Measurements from ENCODE around the gene LMNTD2. TPM values are rescaled to one million over a fixed set of nuclear protein-coding genes. Genes with fewer than 3 reads are reported as not detected.

LMNTD2 gene
- total and polyA plus RNA-seq, 3 experiments from 2014 or later = 1.1 to 2.4 (median 1.2) TPM

DNA sequence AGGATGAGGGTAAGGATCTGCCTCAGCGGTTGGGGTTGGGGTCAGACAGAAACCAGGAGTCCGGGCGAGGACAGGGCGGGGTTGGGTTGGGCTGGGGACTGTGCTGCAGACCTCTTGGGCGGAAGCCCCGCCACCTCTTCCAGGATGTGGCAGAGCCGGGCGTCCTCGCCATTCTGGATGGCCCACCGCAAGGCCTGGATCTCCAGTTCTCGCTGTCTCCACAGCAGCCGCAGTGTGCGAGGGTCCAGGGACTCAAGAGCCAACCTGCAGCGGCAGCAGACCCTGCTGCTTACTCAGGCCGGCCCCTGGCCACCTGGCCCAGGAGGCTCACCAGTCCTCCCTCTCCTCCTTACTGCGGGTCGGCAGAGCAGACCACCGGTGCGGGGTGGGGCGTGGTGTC lies 2.0 kb downstream of the LMNTD2 start:
- H3K27me3 Mint-ChIP-seq = peaks cover 0 to 3% of the 10 kb centered on the region in 2 donors
- H3K9me3 Mint-ChIP-seq = no peaks in the 10 kb centered on the region
- peaks cover 10 to 27% (median 10%) of the 10 kb centered on the region in 3 donors for H3K4me1 Mint-ChIP-seq
- peaks cover 29% of the 10 kb centered on the region for H3K4me1 ChIP-seq (ENCODE audit: insufficient read depth, low read length)
- ChIA-PET POLR2A (no interaction called here), CTCF (no interaction called here)
- peak overlapping the region in 1 of 8 donors; percentile 90 for H3K27ac Mint-ChIP-seq
- peak overlapping the region in 2 of 7 donors; percentile 43 to 75 for H3K4me3 Mint-ChIP-seq
- H3K36me3 ChIP-seq (ENCODE audit: insufficient read depth, low read length) = no peaks in the 10 kb centered on the region
- no peak overlapping the region for H3K4me3 ChIP-seq (ENCODE audit: low read length)
- H3K36me3 Mint-ChIP-seq = peaks cover 0 to 4% (median 0%) of the 10 kb centered on the region in 3 donors
- no peaks in the 10 kb centered on the region for H3K9me3 ChIP-seq (ENCODE audit: low read length)
- DNase-seq = no peak
- H3K27me3 ChIP-seq (ENCODE audit: insufficient read depth, low read length, poor library complexity, severe bottlenecking) = no peaks in the 10 kb centered on the region
- H3K27ac ChIP-seq (ENCODE audit: low read depth, low read length) = no peak overlapping the region

DNA sequence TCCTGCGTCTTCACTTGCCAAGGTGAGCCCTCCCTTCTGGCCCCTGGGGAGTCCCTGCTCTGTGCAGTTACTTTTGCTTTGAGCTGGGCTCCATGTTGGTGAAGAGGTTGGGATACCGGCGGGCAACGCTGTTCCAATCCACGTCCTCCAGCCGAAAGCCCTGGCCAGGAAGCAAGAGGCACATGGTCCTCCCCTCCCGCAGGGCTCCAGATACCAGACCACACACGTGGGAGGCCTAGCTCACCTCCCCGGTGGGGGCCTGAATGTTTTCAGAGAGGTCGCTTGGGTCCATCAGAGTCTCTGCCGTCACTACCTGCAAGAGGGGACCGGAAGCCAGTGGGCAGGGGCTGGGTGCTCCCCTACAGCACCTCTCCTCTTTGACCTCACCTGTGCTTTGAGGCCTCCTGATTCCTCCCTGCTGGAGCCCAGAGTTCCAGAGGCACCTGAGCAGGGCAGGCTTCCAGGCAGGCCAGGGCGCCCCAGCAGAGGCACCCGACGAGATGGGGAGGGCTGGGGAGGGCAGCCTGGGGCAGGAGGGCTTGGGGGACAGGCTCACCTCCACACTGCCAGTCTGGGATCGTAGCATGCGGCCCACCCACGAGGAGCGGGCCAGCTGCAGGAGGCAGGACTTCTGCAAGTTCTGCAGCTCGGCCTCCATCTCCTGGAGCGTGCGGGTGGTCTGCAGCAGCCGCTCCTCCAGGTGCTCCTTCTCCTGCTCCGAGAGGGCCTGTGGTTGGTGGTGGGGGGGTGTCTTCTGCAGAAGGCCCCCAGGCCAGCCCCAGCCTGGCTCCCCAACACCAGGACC lies 3.0 kb downstream of the LMNTD2 start:
- H3K9me3 Mint-ChIP-seq = no peaks in the 10 kb centered on the region

DNA sequence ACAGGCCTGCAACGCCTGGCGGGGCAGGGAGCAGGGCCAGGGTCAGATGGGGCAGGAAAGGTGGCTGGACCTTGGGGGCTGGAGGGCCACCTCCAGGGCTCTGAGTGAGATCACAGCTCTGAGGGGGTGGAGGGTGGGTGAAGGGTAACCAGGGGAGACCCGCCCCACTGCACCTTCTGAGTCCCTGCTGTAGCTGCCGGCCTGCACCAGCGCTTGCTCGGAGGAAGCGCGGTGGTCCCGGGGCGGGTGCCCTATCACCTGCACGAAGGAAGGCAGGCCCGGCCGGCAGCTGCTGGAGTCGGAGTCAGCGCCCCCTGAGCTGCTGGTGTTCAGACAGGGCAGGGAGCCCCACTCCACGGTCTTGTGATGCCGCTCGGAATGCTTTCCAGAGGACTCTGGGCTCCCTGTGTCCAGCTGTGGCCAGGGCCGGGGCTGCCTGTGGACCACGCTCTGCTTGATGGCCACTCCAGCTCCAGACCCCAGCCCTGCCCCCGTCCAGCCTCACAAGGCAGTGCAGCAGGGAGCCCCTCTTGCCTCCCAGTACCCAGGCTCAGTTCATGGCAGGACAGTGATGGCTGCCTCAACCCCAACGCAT lies 3.8 kb downstream of the LMNTD2 start:
- H3K27me3 ChIP-seq (ENCODE audit: insufficient read depth, low read length, poor library complexity, severe bottlenecking) = no peaks in the 10 kb centered on the region
- peaks cover 10 to 24% (median 10%) of the 10 kb centered on the region in 3 donors for H3K4me1 Mint-ChIP-seq
- H3K4me3 ChIP-seq (ENCODE audit: low read length) = no peak overlapping the region
- ChIA-PET CTCF (interaction anchor here (0.7 to 4.0 kb wide), 8 partner anchors 9 to 170 kb away, joined by 3 to 49 read pairs (median 4); partner anchors contain the start of gene PHRF1), POLR2A (interaction anchor here (0.7 to 1.0 kb wide), 3 partner anchors 12 to 59 kb away, joined by 3 to 5 read pairs (median 4); partner anchors contain the start of genes IRF7 and PHRF1)
- peaks cover 0 to 3% (median 0%) of the 10 kb centered on the region in 3 donors for H3K36me3 Mint-ChIP-seq
- no peaks in the 10 kb centered on the region for H3K9me3 Mint-ChIP-seq
- peak overlapping the region; percentile 23 to 77 (median 57) for H3K4me3 Mint-ChIP-seq
- H3K9me3 ChIP-seq (ENCODE audit: low read length) = no peaks in the 10 kb centered on the region
- no peak for DNase-seq
- peaks cover 0 to 3% of the 10 kb centered on the region in 2 donors for H3K27me3 Mint-ChIP-seq
- H3K36me3 ChIP-seq (ENCODE audit: insufficient read depth, low read length) = no peaks in the 10 kb centered on the region
- H3K4me1 ChIP-seq (ENCODE audit: insufficient read depth, low read length) = peaks cover 22% of the 10 kb centered on the region
- no peak overlapping the region for H3K27ac ChIP-seq (ENCODE audit: low read depth, low read length)
- H3K27ac Mint-ChIP-seq = peak overlapping the region in 4 of 8 donors; percentile 37 to 79 (median 56)

More for the DNA sequence above, 3.0 kb downstream of the LMNTD2 start:
- peak overlapping the region in 5 of 7 donors; percentile 19 to 77 (median 46) for H3K4me3 Mint-ChIP-seq
- H3K36me3 ChIP-seq (ENCODE audit: insufficient read depth, low read length) = no peaks in the 10 kb centered on the region
- H3K27me3 Mint-ChIP-seq = peaks cover 0 to 3% of the 10 kb centered on the region in 2 donors
- peak overlapping the region in 3 of 8 donors; percentile 37 to 60 (median 52) for H3K27ac Mint-ChIP-seq
- DNase-seq = peak in 1 of 5 donors; percentile 48
- H3K9me3 ChIP-seq (ENCODE audit: low read length) = no peaks in the 10 kb centered on the region
- CTCF ChIA-PET = interaction anchor here (1.2 to 4.0 kb wide), 4 partner anchors 8 to 169 kb away, joined by 3 to 49 read pairs (median 16); partner anchors contain the start of gene PHRF1
- H3K4me1 ChIP-seq (ENCODE audit: insufficient read depth, low read length) = peaks cover 29% of the 10 kb centered on the region
- no peak overlapping the region for H3K27ac ChIP-seq (ENCODE audit: low read depth, low read length)
- peaks cover 10 to 27% (median 10%) of the 10 kb centered on the region in 3 donors for H3K4me1 Mint-ChIP-seq
- H3K36me3 Mint-ChIP-seq = peaks cover 0 to 3% (median 0%) of the 10 kb centered on the region in 3 donors
- H3K4me3 ChIP-seq (ENCODE audit: low read length) = no peak overlapping the region
- POLR2A ChIA-PET = interaction anchor here (0.6 to 1.0 kb wide), 2 partner anchors 18 to 219 kb away, joined by 3 to 7 read pairs; partner anchors contain the start of gene PHRF1
- no peaks in the 10 kb centered on the region for H3K27me3 ChIP-seq (ENCODE audit: insufficient read depth, low read length, poor library complexity, severe bottlenecking)

DNA sequence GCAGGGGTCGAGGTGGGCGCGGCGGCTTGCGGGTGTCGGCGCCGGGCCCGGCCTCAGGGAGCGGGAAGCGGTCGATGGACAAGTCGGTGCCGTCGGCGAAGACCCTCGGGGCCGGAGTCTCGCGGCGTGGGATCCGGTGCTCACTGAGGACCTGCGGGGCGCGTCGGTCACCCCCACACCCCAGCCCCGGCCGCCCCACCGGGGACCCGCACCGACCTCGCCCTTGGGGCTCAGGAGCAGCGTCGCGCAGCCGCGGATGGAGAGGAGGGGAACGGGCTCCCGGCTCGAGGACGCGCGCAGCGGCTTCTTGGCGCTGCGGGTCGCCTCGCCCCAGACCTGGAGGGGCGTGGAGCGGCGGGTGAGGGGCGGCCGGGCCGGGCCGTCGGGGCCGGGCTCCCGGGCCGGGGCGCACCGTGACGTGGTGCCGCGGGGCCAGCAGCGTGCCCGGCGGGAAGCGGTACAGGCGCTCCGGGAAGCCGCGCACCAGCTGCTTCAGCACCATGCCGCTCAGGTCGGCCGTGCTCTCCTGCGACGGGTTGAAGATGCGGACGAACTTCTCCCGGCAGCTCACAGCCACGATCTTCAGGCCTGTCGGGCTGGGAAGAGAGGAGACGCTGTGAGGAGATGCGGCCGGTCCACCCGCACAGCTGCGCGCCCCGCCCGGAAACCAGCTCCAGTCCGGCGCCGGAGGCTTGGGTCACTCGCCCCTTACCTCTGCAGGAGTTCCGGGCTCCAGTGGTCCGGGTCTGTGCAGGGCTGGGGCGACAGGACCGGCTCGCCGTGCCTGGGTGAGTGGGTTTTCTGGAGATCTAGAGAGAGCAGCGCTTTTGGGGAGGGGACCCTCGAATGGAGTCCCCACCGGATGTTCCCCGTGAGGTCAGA lies 4.5 kb downstream of the LMNTD2 start:
- peaks cover 0 to 1% of the 10 kb centered on the region in 2 donors for H3K27me3 Mint-ChIP-seq
- Histone ChIP-seq H3K9me3 (ENCODE audit: low read length) (no peaks in the 10 kb centered on the region), H3K27me3 (ENCODE audit: insufficient read depth, low read length, poor library complexity, severe bottlenecking) (no peaks in the 10 kb centered on the region), H3K36me3 (ENCODE audit: insufficient read depth, low read length) (no peaks in the 10 kb centered on the region), H3K4me1 (ENCODE audit: insufficient read depth, low read length) (peaks cover 18% of the 10 kb centered on the region), H3K4me3 (ENCODE audit: low read length) (no peak overlapping the region), H3K27ac (ENCODE audit: low read depth, low read length) (no peak overlapping the region)
- ChIA-PET POLR2A (interaction anchor here (0.7 to 1.8 kb wide), 5 partner anchors 13 to 169 kb away, joined by 3 to 13 read pairs (median 4); partner anchors contain the start of genes IRF7 and PHRF1), CTCF (interaction anchor here (0.6 to 4.0 kb wide), 14 partner anchors 10 to 208 kb away, joined by 3 to 49 read pairs (median 4); partner anchors contain the start of genes DEAF1, HRAS, LRRC56 and PHRF1)
- H3K9me3 Mint-ChIP-seq = no peaks in the 10 kb centered on the region
- peaks cover 5 to 18% (median 6%) of the 10 kb centered on the region in 3 donors for H3K4me1 Mint-ChIP-seq
- H3K36me3 Mint-ChIP-seq = no peaks in the 10 kb centered on the region
- no peak overlapping the region for H3K27ac Mint-ChIP-seq
- DNase-seq = peak in 2 of 5 donors; percentile 23 to 53
- H3K4me3 Mint-ChIP-seq = peak overlapping the region in 6 of 7 donors; percentile 8 to 77 (median 58)

DNA sequence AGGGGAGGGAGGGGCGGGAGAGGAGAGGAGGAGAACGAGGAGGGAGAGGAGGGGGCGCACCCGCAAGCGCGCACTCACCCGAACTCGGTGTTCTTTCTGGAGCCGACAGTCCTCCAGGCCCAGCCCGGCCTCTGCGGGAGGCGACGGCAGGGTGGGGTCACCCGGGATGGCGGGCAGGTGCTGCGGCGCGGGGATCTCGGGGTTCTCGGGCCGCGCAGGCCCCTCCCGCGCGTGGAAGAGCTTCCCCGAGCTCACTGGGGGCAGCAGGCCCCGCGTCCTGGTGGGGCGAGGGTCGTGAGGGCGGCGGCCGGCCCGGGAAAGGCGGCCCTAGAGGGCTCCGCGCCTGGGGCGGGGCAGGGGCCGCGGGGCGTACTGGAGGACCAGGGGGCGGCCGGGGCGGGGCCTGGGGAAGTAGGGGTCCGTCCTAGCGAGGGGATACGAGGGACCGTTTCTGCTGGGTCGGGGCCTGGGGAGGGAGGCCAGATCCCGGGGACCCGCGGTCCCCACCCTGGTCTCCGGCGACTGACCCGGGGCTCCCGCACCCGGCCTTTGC lies 5.2 kb downstream of the LMNTD2 start:
- CTCF ChIA-PET = interaction anchor here (0.6 to 4.0 kb wide), 15 partner anchors 10 to 211 kb away, joined by 3 to 49 read pairs (median 4); partner anchors contain the start of genes DEAF1, HRAS, LRRC56 and SCT
- peaks cover 17% of the 10 kb centered on the region for H3K4me1 ChIP-seq (ENCODE audit: insufficient read depth, low read length)
- no peaks in the 10 kb centered on the region for H3K9me3 ChIP-seq (ENCODE audit: low read length)
- H3K36me3 Mint-ChIP-seq = no peaks in the 10 kb centered on the region
- peak in 2 of 5 donors; percentile 32 to 56 for DNase-seq
- POLR2A ChIA-PET = interaction anchor here (0.6 to 1.8 kb wide), 6 partner anchors 9 to 202 kb away, joined by 3 to 13 read pairs (median 4); partner anchors contain the start of gene PHRF1
- H3K36me3 ChIP-seq (ENCODE audit: insufficient read depth, low read length) = no peaks in the 10 kb centered on the region
- peaks cover 0 to 1% of the 10 kb centered on the region in 2 donors for H3K27me3 Mint-ChIP-seq
- H3K27me3 ChIP-seq (ENCODE audit: insufficient read depth, low read length, poor library complexity, severe bottlenecking) = no peaks in the 10 kb centered on the region
- H3K4me3 ChIP-seq (ENCODE audit: low read length) = no peak overlapping the region
- H3K27ac ChIP-seq (ENCODE audit: low read depth, low read length) = no peak overlapping the region
- no peaks in the 10 kb centered on the region for H3K9me3 Mint-ChIP-seq
- H3K27ac Mint-ChIP-seq = no peak overlapping the region
- peaks cover 5 to 17% (median 5%) of the 10 kb centered on the region in 3 donors for H3K4me1 Mint-ChIP-seq
- H3K4me3 Mint-ChIP-seq = peak overlapping the region in 3 of 7 donors; percentile 12 to 68 (median 47)

DNA sequence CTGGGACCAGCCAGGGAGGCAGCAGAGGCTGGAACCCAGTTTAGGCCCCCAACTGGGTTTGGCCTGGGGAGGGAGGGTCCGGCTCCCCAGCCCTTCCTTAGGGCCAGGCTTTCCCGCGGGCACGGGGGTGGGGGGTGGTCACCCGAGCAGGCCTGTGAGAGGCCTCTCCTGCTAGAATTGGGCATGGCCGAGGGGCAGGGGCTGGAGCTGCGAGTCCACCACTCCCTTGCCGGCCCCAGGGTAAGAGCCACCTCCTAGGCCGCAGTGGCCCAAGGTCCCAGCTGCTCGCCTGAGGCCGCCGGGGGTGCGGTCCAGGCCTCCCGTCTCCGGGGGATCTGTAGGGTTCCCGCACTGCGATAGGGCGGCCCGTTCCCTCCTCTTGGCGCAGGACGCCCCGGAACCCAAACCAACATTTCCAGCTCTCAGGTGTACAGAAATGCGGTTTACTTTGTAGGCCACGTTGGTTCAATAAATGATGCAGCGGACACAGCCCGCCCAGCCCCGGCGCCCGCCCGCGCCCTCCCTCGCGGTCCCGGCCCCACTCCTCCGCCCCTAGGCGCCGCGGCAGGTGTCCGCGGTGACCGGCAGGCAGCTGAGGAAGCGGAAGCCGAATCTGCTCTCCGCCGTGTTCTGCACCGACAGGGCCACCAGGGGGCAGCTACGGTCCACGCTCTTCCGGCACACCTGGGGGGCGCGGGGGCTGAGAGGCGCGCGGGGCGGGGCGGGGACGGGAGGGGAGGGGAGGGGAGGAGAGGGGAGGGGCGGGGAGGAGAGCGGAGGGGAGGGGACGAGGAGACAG lies 5.9 kb downstream of the LMNTD2 start:
- Mint-ChIP-seq H3K9me3 (no peaks in the 10 kb centered on the region), H3K4me1 (peaks cover 0 to 10% (median under 1%) of the 10 kb centered on the region in 3 donors), H3K36me3 (no peaks in the 10 kb centered on the region), H3K4me3 (peak overlapping the region in 6 of 7 donors; percentile 28 to 63 (median 55)), H3K27me3 (no peaks in the 10 kb centered on the region), H3K27ac (no peak overlapping the region)
- POLR2A ChIA-PET = interaction anchor here (0.5 to 1.8 kb wide), 8 partner anchors 10 to 223 kb away, joined by 3 to 13 read pairs (median 4); partner anchors contain the start of gene PHRF1
- no peaks in the 10 kb centered on the region for H3K9me3 ChIP-seq (ENCODE audit: low read length)
- H3K36me3 ChIP-seq (ENCODE audit: insufficient read depth, low read length) = no peaks in the 10 kb centered on the region
- H3K4me1 ChIP-seq (ENCODE audit: insufficient read depth, low read length) = peaks cover 10% of the 10 kb centered on the region
- H3K27me3 ChIP-seq (ENCODE audit: insufficient read depth, low read length, poor library complexity, severe bottlenecking) = no peaks in the 10 kb centered on the region
- CTCF ChIA-PET = interaction anchor here (0.6 to 4.0 kb wide), 27 partner anchors 9 to 242 kb away, joined by 3 to 49 read pairs (median 3); partner anchors contain the start of genes HRAS, LRRC56, SCT and TMEM80
- peak overlapping the region; percentile 45 for H3K4me3 ChIP-seq (ENCODE audit: low read length)
- DNase-seq = peak; percentile 69 to 86 (median 70)
- no peak overlapping the region for H3K27ac ChIP-seq (ENCODE audit: low read depth, low read length)
